GM12872 (cell line): ENCODE measurements around the gene RPL21.

Experiments
- CTCF ChIP-seq: IDR thresholded peaks from 3 replicates; pipeline ENCODE4 v1.5.1; 2011; ENCODE audit warnings: low read depth, mild to moderate bottlenecking, low read length, moderate library complexity; ENCODE audit not compliant: insufficient read depth

Gene RPL21

GRCh38 chr13:27219611-27220010, 31.7 kb upstream of the RPL21 start:
- TF ChIP-seq CTCF, result no peak

- no peak for TF ChIP-seq CTCF
Measured at GRCh38 chr13:27226991-27227390, 24.4 kb upstream of the RPL21 start.

GRCh38 chr13:27228131-27228530, 23.2 kb upstream of the RPL21 start:
- TF ChIP-seq CTCF, result no peak

- no peak for TF ChIP-seq CTCF
Measured at GRCh38 chr13:27229642-27230041, 21.7 kb upstream of the RPL21 start.

- TF ChIP-seq CTCF, result no peak
Measured at GRCh38 chr13:27233964-27234363, 17.4 kb upstream of the RPL21 start.

GRCh38 chr13:27236478-27236877, 14.9 kb upstream of the RPL21 start:
- no peak for TF ChIP-seq CTCF

- no peak for TF ChIP-seq CTCF
Measured at GRCh38 chr13:27242702-27243101, 8.7 kb upstream of the RPL21 start.

- TF ChIP-seq CTCF, result no peak
Measured at GRCh38 chr13:27245610-27246009, 5.7 kb upstream of the RPL21 start.
